Small intestine (tissue), 16 donors: ENCODE data around the gene MST1R. TPM values are rescaled to one million over a fixed set of nuclear protein-coding genes. Genes with fewer than 3 reads are reported as not detected.
"Not testable (repeated sequence)": the region's sequence is repeated elsewhere in the genome, so short reads cannot be mapped to it uniquely, and the experiment has no call there.

ENCODE experiments used
- DNase-seq, 2 donors: peaks; one replicate each; pipeline versions ENCODE4 v3.0.0 to v3.0.0-alpha.2; 2013
- FAIRE-seq: peaks from 2 replicates; lab custom pipeline; 2012; peaks lifted over from hg19 to GRCh38; lab: Jason Lieb, UNC
- H3K27ac ChIP-seq, 3 donors: one replicate each; pipeline ENCODE4 v1.5.1; 2013; ENCODE audit warnings: low read length in 2 of 3, mild to moderate bottlenecking in 2 of 3, control low read depth in 1 of 3, inconsistent platforms in 1 of 3, low read depth in 1 of 3, moderate library complexity in 1 of 3
- H3K27me3 ChIP-seq, 3 donors: one replicate each; pipeline ENCODE4 v1.6.1; 2013; ENCODE audit warnings: low read length in 3 of 3, inconsistent platforms in 1 of 3; ENCODE audit not compliant: control insufficient read depth in 3 of 3, insufficient read depth in 3 of 3
- H3K36me3 ChIP-seq, 3 donors: one replicate each; pipeline ENCODE4 v1.6.1; 2013; ENCODE audit warnings: low read length in 3 of 3, inconsistent platforms in 1 of 3, low read depth in 1 of 3, mild to moderate bottlenecking in 1 of 3, moderate library complexity in 1 of 3; ENCODE audit not compliant: control insufficient read depth in 3 of 3, insufficient read depth in 2 of 3
- H3K4me1 ChIP-seq, 3 donors: one replicate each; pipeline ENCODE4 v1.6.1; 2013; ENCODE audit warnings: low read length in 2 of 3, inconsistent platforms in 1 of 3, low read depth in 1 of 3, mild to moderate bottlenecking in 1 of 3, moderate library complexity in 1 of 3; ENCODE audit not compliant: control insufficient read depth in 3 of 3, insufficient read depth in 2 of 3
- H3K4me3 ChIP-seq, 3 donors: one replicate each; pipeline ENCODE4 v1.5.1; 2013; ENCODE audit warnings: low read length in 3 of 3, control low read depth in 1 of 3, inconsistent platforms in 1 of 3, low read depth in 1 of 3, mild to moderate bottlenecking in 1 of 3, moderate library complexity in 1 of 3
- H3K9me3 ChIP-seq, 2 donors: one replicate each; pipeline ENCODE4 v1.6.1; 2013; ENCODE audit warnings: low read depth in 1 of 2, low read length in 1 of 2; ENCODE audit not compliant: control insufficient read depth in 2 of 2, insufficient read depth in 1 of 2
- WGBS, 3 donors: extraction: QIAGEN DNeasy Blood & Tissue Kit; methylation state at CpG; one replicate each; pipeline ENCODE4 v1.1.7; 2013; 5-methylcytosine and 5-hydroxymethylcytosine counted together
- long read RNA-seq, 10 donors: transcript quantifications; one replicate each; lab custom pipeline, GENCODE V29; 2026
- polyA plus RNA-seq, 4 donors: library from polyadenylated mRNA; stranded (reverse) in 3 of 4; unstranded in 1 of 4; fragments of 200-250 nt in 3 of 4; fragments of 120-200 nt in 1 of 4; gene quantifications; one replicate each; pipeline versions ENCODE4 v1.2.1 to v1.2.3, GENCODE V29; 2013
- donor health status: healthy with polysubstance abuse.
- donor health status: control.
- donor health status: control.
- donor health status: Bipolar disorder and iron deficiency.
- donor health status: healthy.

Gene MST1R
- polyA plus RNA-seq, result 100 to 1,000 TPM in 2 of 4 donors, 10 to 100 TPM in 2; 46.8 to 145 (median 84.5) TPM
- long read RNA-seq, donor 1, result 0 reads
- long read RNA-seq, donor 2, full-length matches to known transcripts, result 1 of 1 reads
- long read RNA-seq, donor 2, partial matches to known transcripts, result 0 of 1 reads
- long read RNA-seq, donor 2, other reads (novel, unspliced or antisense), result 0 of 1 reads
- long read RNA-seq, donor 3, partial matches to known transcripts, result 0 of 1 reads
- long read RNA-seq, donor 3, other reads (novel, unspliced or antisense), result 0 of 1 reads
- long read RNA-seq, donor 4, result 0 reads
- long read RNA-seq, donor 5, result 0 reads
- long read RNA-seq, donor 6, partial matches to known transcripts, result 5 of 5 reads
- long read RNA-seq, donor 6, other reads (novel, unspliced or antisense), result 0 of 5 reads
- long read RNA-seq, donor 7, result 0 reads
- long read RNA-seq, donor 8, result 0 reads
- long read RNA-seq, donor 9, result 0 reads
- long read RNA-seq, donor 10, partial matches to known transcripts, result 6 of 6 reads
- long read RNA-seq, donor 10, other reads (novel, unspliced or antisense), result 0 of 6 reads

- H3K4me3 ChIP-seq, result peak within 1 kb of the TSS; percentile 44 to 80 (median 55)
- 16 to 30% (median 28%) methylated on average over 42 to 65 of the region's 65 CpGs for WGBS, 3 donors
- H3K36me3 ChIP-seq, result peaks cover 0 to 39% (median under 1%) of the 10 kb centered on the region in 3 donors
- peaks cover 4 to 84% (median 6%) of the 10 kb centered on the region in 3 donors for H3K4me1 ChIP-seq
- FAIRE-seq, result no peak
- DNase-seq, result peak; percentile 96 to 98
- H3K27ac ChIP-seq, result peak within 1 kb of the TSS; percentile 74 to 97 (median 85)
- H3K27me3 ChIP-seq, result no peaks in the 10 kb centered on the region
- H3K9me3 ChIP-seq, result no peaks in the 10 kb centered on the region
Measured at GRCh38 chr3:49903451-49904424, at the start of gene MST1R. Gene MST1R (minus strand): TSS chr3:49903873. CDS start chr3:49903609, 264 bp downstream.

GRCh38 chr3:49952924-49953323 lies 49.3 kb upstream of the MST1R start:
- WGBS, 3 donors, result 95 to 99% (median 97%) methylated on average over 6 of the region's 6 CpGs
- Histone ChIP-seq H3K4me3 (no peak overlapping the region), H3K9me3 (no peaks in the 10 kb centered on the region), H3K36me3 (peaks cover 0 to 27% (median 0%) of the 10 kb centered on the region in 3 donors), H3K27me3 (no peaks in the 10 kb centered on the region), H3K27ac (no peak overlapping the region), H3K4me1 (peaks cover 0 to 3% (median 0%) of the 10 kb centered on the region in 3 donors)
- no peak for DNase-seq
- FAIRE-seq, result no peak

GRCh38 chr3:49942651-49943050 lies 39.0 kb upstream of the MST1R start:
- WGBS, 3 donors, result 53 to 73% (median 58%) methylated on average over 2 of the region's 2 CpGs
- no peak for FAIRE-seq

GRCh38 chr3:49940667-49941249 lies 37.1 kb upstream of the MST1R start:
- WGBS, 3 donors, result 3 to 6% (median 4%) methylated on average over 23 of the region's 23 CpGs
- Histone ChIP-seq H3K27ac (peak overlapping the region; percentile 97 to 99 (median 98)), H3K9me3 (no peaks in the 10 kb centered on the region), H3K27me3 (no peaks in the 10 kb centered on the region), H3K36me3 (peaks cover 0 to 14% (median 0%) of the 10 kb centered on the region in 3 donors), H3K4me3 (peak overlapping the region; percentile 90 to 99 (median 95)), H3K4me1 (peaks cover 0 to 6% (median 2%) of the 10 kb centered on the region in 3 donors)
- peak; percentile 35 to 36 for DNase-seq
- no peak for FAIRE-seq

More at GRCh38 chr3:49942651-49943050, 39.0 kb upstream of the MST1R start:
- Histone ChIP-seq H3K9me3 (no peaks in the 10 kb centered on the region), H3K27ac (no peak overlapping the region), H3K27me3 (no peaks in the 10 kb centered on the region), H3K4me3 (no peak overlapping the region), H3K36me3 (peaks cover 0 to 23% (median 0%) of the 10 kb centered on the region in 3 donors), H3K4me1 (peaks cover 0 to 6% (median 2%) of the 10 kb centered on the region in 3 donors)
- DNase-seq, result no peak

GRCh38 chr3:49939858-49940666 lies 36.4 kb upstream of the MST1R start, which contains the start of gene RBM6:
Gene RBM6 (plus strand): TSS chr3:49940150. CDS start chr3:49962642, 22,492 bp downstream.
- peaks cover 0 to 14% (median 0%) of the 10 kb centered on the region in 3 donors for H3K36me3 ChIP-seq
- WGBS, 3 donors, result 0 to 1% (median 1%) methylated on average over 70 to 74 of the region's 74 CpGs
- DNase-seq, result peak; percentile 99
- peaks cover 0 to 6% (median 2%) of the 10 kb centered on the region in 3 donors for H3K4me1 ChIP-seq
- H3K27me3 ChIP-seq, result no peaks in the 10 kb centered on the region
- H3K27ac ChIP-seq, result peak within 1 kb of the TSS; percentile 97 to 99 (median 98)
- no peaks in the 10 kb centered on the region for H3K9me3 ChIP-seq
- peak within 1 kb of the TSS; percentile 90 to 99 (median 95) for H3K4me3 ChIP-seq
- no peak for FAIRE-seq

- no peaks in the 10 kb centered on the region for H3K27me3 ChIP-seq
- H3K36me3 ChIP-seq, result peaks cover 0 to 6% (median 0%) of the 10 kb centered on the region in 3 donors
- H3K9me3 ChIP-seq, result no peaks in the 10 kb centered on the region
- no peak overlapping the region for H3K4me3 ChIP-seq
- H3K27ac ChIP-seq, result peak overlapping the region in 1 of 3 donors; percentile 56
- peak in 1 of 2 donors; percentile 70 for DNase-seq
- WGBS, 3 donors, result 43 to 58% (median 48%) methylated on average over 3 of the region's 3 CpGs
- H3K4me1 ChIP-seq, result peaks cover 0 to 6% (median 2%) of the 10 kb centered on the region in 3 donors
- no peak for FAIRE-seq
Measured at GRCh38 chr3:49937090-49937489, 33.4 kb upstream of the MST1R start.

- peaks cover 0 to 36% (median 6%) of the 10 kb centered on the region in 3 donors for H3K4me1 ChIP-seq
- DNase-seq, H3K36me3 ChIP-seq, H3K27me3 ChIP-seq, H3K4me3 ChIP-seq, H3K27ac ChIP-seq, FAIRE-seq, H3K9me3 ChIP-seq: not testable (repeated sequence)
- 94 to 95% (median 95%) methylated on average over 15 of the region's 15 CpGs for WGBS, 3 donors
Measured at GRCh38 chr3:49932281-49932680, 28.6 kb upstream of the MST1R start.
